DOHH2 (cell line): ENCODE data around the gene P4HA1.

Experiments
- H3F3A ChIP-seq: fragments of 200-600 bp; sonication (generic), shearing (Covaris generic); 2 replicates; pipeline ENCODE4 v1.6.0; 2016; ENCODE audit warnings: antibody characterized with exemption, mild to moderate bottlenecking; ENCODE audit not compliant: control insufficient read depth, insufficient read depth
- H3K27ac ChIP-seq: fragments of 200-600 bp; sonication (generic); 2 replicates; pipeline ENCODE4 v1.5.1; 2014; ENCODE audit warnings: low read depth, mild to moderate bottlenecking, low read length, moderate library complexity
- H3K27me3 ChIP-seq: fragments of 200-600 bp; sonication (generic); 2 replicates; pipeline ENCODE4 v1.6.1; 2014; ENCODE audit warnings: mild to moderate bottlenecking, low read length, mixed read lengths; ENCODE audit not compliant: control insufficient read depth
- H3K36me3 ChIP-seq: fragments of 200-600 bp; sonication (generic); 2 replicates; pipeline ENCODE4 v1.6.1; 2014; ENCODE audit warnings: mild to moderate bottlenecking, low read length, moderate library complexity, mixed read lengths; ENCODE audit not compliant: control insufficient read depth
- H3K4me1 ChIP-seq: fragments of 200-600 bp; sonication (generic); 2 replicates; pipeline ENCODE4 v1.6.1; 2014; ENCODE audit warnings: mild to moderate bottlenecking, low read length, mixed read lengths; ENCODE audit not compliant: control insufficient read depth
- H3K4me2 ChIP-seq: fragments of 200-600 bp; sonication (generic); 2 replicates; pipeline ENCODE4 v1.6.0; 2014; ENCODE audit warnings: mild to moderate bottlenecking, low read length, moderate library complexity
- H3K4me3 ChIP-seq: fragments of 200-600 bp; sonication (generic); 2 replicates; pipeline ENCODE4 v1.5.1; 2014; ENCODE audit warnings: mild to moderate bottlenecking, low read length, mixed read lengths
- H3K79me2 ChIP-seq: fragments of 200-600 bp; sonication (generic); 2 replicates; pipeline ENCODE4 v1.6.1; 2014; ENCODE audit warnings: mild to moderate bottlenecking, low read length, mixed read lengths; ENCODE audit not compliant: control insufficient read depth
- H3K9me2 ChIP-seq: fragments of 200-600 bp; sonication (generic); replicated peaks from 2 replicates; pipeline ENCODE4 v1.6.1; 2014; ENCODE audit warnings: mild to moderate bottlenecking, low read length, mixed read lengths; ENCODE audit not compliant: control insufficient read depth
- H3K9me3 ChIP-seq: fragments of 200-600 bp; sonication (generic); 2 replicates; pipeline ENCODE4 v1.6.1; 2014; ENCODE audit warnings: antibody characterized with exemption, low read length, mixed read lengths; ENCODE audit not compliant: control insufficient read depth, insufficient read depth
- H4K20me1 ChIP-seq: fragments of 200-600 bp; sonication (generic); 2 replicates; pipeline ENCODE4 v1.6.0; 2014; ENCODE audit warnings: low read depth, mild to moderate bottlenecking, antibody characterized with exemption, low read length, moderate library complexity; ENCODE audit not compliant: control insufficient read depth, insufficient read depth
- CTCF ChIP-seq: fragments of 200-600 bp; sonication (generic); IDR thresholded peaks from one replicate; pipeline ENCODE4 v1.5.1; 2014; ENCODE audit warnings: antibody characterized with exemption, mild to moderate bottlenecking, low read depth, low read length; ENCODE audit not compliant: poor library complexity, severe bottlenecking
- EZH2phosphoT487 ChIP-seq: fragments of 200-600 bp; sonication (generic); IDR thresholded peaks from 2 replicates; pipeline ENCODE4 v1.6.1; 2017; ENCODE audit warnings: borderline replicate concordance, mild to moderate bottlenecking, antibody characterized with exemption, low read length, moderate library complexity, mixed read lengths

Gene P4HA1

DNA sequence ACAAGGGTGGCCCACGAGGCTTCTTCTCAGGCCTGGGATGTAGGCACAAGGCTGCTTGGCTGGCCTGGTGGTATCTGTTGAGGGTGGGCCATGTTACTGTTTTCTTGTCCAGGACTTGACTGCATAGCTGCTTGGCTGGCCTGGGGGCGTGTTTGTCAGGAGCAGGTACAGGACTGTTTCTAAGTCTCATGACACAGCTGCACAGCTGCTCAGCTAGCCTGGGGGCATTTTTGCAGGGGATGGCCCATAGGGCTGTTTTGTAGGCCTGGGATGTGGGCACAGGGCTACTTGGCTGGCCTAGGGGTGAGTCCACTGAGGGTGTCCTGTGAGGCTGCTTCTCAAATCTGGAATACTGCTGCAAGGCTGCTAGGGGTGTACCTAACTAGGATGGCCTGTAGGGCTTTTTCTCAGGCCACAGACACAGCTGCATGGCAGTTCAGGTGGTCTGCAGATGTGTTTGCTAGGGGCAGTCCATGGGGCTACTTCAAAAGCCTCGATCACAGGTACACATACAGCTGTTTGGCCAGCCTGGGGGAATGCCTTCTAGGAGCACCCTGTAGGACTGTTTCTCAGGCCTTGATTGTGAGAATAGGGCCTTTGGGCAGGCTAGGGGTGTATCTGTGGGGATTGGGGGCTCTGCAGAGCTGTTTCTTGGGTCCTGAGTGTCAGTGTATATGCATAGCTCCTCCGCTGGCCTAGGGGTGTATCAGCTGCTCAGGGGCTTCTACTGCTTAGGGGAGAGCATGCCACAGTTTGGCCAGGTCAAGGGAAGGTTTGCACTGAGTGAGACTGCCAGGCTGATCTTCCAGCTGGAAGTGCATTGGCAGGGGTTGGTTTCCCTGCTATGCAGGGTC is 115.4 kb downstream of the P4HA1 start:
- H3K4me3 ChIP-seq = no peak overlapping the region
- no peaks in the 10 kb centered on the region for H3K36me3 ChIP-seq
- H4K20me1 ChIP-seq = no peaks in the 10 kb centered on the region
- H3K27ac ChIP-seq = no peak overlapping the region
- no peak for TF ChIP-seq CTCF
- no peak for TF ChIP-seq EZH2phosphoT487
- no peak overlapping the region for H3K4me2 ChIP-seq
- no peaks in the 10 kb centered on the region for H3K4me1 ChIP-seq
- no peaks in the 10 kb centered on the region for H3K79me2 ChIP-seq
- H3K9me3 ChIP-seq = peaks cover 21% of the 10 kb centered on the region
- H3K9me2 ChIP-seq = no peaks in the 10 kb centered on the region
- no peaks in the 10 kb centered on the region for H3K27me3 ChIP-seq
- no peaks in the 10 kb centered on the region for H3F3A ChIP-seq

- no peaks in the 10 kb centered on the region for H3F3A ChIP-seq
- no peaks in the 10 kb centered on the region for H3K79me2 ChIP-seq
- no peaks in the 10 kb centered on the region for H3K9me2 ChIP-seq
- H3K4me3 ChIP-seq = no peak overlapping the region
- H3K36me3 ChIP-seq = no peaks in the 10 kb centered on the region
- H3K4me2 ChIP-seq = no peak overlapping the region
- no peaks in the 10 kb centered on the region for H3K27me3 ChIP-seq
- no peaks in the 10 kb centered on the region for H4K20me1 ChIP-seq
- H3K27ac ChIP-seq = no peak overlapping the region
- TF ChIP-seq CTCF (no peak), EZH2phosphoT487 (no peak)
- H3K4me1 ChIP-seq = no peaks in the 10 kb centered on the region
- H3K9me3 ChIP-seq = peaks cover 28% of the 10 kb centered on the region
These were observed 116.3 kb downstream of the P4HA1 start for GRCh38 chr10:72980348-72980747.

- no peaks in the 10 kb centered on the region for H4K20me1 ChIP-seq
- TF ChIP-seq EZH2phosphoT487 (no peak), CTCF (no peak)
- H3K27me3 ChIP-seq = no peaks in the 10 kb centered on the region
- H3K4me2 ChIP-seq = no peak overlapping the region
- no peaks in the 10 kb centered on the region for H3K36me3 ChIP-seq
- no peak overlapping the region for H3K4me3 ChIP-seq
- no peak overlapping the region for H3K27ac ChIP-seq
- H3F3A ChIP-seq = no peaks in the 10 kb centered on the region
- peaks cover 31% of the 10 kb centered on the region for H3K9me3 ChIP-seq
- no peaks in the 10 kb centered on the region for H3K79me2 ChIP-seq
- H3K9me2 ChIP-seq = no peaks in the 10 kb centered on the region
- no peaks in the 10 kb centered on the region for H3K4me1 ChIP-seq
These were observed 117.0 kb downstream of the P4HA1 start for GRCh38 chr10:72979709-72980108.
